Ammon's horn (tissue), 1 donor: ENCODE data around the gene RPS6KC1.
"Not testable (repeated sequence)": the region's sequence is repeated elsewhere in the genome, so short reads cannot be mapped to it uniquely, and the experiment has no call there.

Experiments
- DNase-seq: peaks from one replicate; pipeline ENCODE4 v3.0.0-alpha.2; 2016; ENCODE audit warnings: low spot score

The RPS6KC1 gene, protein sequence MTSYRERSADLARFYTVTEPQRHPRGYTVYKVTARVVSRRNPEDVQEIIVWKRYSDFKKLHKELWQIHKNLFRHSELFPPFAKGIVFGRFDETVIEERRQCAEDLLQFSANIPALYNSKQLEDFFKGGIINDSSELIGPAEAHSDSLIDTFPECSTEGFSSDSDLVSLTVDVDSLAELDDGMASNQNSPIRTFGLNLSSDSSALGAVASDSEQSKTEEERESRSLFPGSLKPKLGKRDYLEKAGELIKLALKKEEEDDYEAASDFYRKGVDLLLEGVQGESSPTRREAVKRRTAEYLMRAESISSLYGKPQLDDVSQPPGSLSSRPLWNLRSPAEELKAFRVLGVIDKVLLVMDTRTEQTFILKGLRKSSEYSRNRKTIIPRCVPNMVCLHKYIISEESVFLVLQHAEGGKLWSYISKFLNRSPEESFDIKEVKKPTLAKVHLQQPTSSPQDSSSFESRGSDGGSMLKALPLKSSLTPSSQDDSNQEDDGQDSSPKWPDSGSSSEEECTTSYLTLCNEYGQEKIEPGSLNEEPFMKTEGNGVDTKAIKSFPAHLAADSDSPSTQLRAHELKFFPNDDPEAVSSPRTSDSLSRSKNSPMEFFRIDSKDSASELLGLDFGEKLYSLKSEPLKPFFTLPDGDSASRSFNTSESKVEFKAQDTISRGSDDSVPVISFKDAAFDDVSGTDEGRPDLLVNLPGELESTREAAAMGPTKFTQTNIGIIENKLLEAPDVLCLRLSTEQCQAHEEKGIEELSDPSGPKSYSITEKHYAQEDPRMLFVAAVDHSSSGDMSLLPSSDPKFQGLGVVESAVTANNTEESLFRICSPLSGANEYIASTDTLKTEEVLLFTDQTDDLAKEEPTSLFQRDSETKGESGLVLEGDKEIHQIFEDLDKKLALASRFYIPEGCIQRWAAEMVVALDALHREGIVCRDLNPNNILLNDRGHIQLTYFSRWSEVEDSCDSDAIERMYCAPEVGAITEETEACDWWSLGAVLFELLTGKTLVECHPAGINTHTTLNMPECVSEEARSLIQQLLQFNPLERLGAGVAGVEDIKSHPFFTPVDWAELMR

DNA sequence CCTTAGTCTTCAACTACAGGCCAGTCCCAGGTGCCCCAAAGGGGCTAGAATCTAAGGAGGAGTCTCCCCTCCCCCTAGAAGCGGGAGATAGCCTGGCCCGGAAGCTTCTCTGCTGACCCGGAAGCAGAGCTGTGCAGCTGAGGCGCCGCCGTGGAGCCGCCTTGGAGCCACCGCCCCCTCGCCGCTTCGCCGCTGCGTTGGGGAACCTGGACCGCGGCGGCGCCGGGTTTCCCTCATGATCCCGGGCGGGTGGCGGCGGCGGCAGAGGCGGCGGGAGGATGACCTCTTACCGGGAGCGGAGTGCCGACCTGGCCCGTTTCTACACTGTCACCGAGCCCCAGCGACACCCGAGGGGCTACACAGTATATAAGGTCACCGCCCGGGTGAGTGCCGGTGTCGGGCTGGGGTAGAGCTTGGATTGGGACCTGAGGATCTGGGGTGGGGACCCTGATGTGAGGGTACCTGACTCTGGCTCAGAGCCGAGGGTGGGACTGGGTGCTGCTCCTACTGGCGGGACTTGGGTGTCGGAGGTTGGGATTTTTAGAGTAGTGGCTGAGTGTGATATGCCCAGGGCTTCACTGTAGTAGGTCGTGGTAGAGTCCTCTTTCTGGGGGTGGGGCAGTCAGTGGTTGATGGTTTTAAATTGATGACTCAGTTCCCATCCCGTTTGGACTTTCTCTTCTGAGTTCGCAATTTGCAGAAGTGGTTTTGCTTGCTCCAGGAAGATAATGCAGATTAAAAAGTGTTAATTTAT is at the start of gene RPS6KC1:
Gene RPS6KC1, plus strand, starts transcription at position 115 of the 754 bp plus-strand sequence. Its CDS starts 164 bp downstream, at position 279.
- DNase-seq: peak; percentile 87

DNA sequence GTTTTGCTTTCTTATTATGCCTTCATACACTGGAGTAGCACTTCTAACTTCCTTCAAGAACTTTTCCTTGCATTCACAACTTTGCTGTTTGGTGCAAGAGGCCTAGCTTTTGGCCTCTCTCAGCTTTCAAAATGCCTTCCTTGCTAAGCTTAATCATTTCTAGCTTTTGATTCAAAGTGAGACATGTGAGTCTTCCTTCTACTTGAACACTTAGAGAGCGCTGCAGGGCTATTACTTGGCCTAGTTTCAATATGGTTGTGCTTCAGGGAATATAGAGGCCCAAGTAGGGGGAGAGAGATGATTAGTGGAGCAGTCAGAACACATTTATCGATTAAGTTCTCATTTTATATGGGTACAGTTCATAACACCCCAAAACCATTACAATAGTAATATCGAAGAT is 47.8 kb upstream of the RPS6KC1 start:
- DNase-seq: no peak

DNA sequence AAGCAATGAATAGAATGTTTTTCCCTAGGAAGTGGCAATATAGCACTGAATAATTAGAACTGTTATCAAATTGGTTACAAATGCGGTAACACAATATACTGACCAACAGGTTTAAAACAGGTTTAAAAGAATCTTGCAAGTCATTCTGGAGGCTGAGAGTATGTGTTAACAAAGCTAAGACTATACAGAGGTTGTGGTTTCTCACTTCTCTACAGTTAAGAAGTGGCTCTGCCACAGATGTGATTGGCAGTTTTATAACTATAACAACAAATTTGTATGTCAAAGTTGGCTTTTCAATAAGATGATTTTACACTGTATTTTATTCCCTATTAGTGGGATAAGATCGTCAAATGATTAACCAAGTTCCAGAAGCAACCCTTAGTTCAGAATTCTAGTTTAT is 42.5 kb upstream of the RPS6KC1 start:
- DNase-seq: no peak

DNA sequence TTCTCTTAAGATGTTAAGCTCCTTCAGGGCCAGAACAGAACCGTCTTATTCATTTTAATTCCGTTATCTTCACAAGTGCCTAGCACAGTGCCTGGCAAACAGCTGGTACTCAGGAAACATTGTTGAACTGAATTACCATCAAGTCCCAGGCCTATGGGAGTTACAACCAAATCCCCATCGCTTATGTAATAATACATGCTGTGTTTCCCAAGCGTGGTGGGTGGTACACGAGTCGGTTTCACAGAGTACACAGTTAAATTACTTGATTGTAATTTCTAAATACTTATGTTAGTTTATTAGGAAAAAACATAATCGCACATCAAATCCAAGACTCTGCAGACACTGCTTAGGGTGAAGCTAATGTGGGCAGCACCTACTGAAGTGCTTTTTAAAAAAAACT is 36.4 kb upstream of the RPS6KC1 start:
- DNase-seq: peak; percentile 31

DNA sequence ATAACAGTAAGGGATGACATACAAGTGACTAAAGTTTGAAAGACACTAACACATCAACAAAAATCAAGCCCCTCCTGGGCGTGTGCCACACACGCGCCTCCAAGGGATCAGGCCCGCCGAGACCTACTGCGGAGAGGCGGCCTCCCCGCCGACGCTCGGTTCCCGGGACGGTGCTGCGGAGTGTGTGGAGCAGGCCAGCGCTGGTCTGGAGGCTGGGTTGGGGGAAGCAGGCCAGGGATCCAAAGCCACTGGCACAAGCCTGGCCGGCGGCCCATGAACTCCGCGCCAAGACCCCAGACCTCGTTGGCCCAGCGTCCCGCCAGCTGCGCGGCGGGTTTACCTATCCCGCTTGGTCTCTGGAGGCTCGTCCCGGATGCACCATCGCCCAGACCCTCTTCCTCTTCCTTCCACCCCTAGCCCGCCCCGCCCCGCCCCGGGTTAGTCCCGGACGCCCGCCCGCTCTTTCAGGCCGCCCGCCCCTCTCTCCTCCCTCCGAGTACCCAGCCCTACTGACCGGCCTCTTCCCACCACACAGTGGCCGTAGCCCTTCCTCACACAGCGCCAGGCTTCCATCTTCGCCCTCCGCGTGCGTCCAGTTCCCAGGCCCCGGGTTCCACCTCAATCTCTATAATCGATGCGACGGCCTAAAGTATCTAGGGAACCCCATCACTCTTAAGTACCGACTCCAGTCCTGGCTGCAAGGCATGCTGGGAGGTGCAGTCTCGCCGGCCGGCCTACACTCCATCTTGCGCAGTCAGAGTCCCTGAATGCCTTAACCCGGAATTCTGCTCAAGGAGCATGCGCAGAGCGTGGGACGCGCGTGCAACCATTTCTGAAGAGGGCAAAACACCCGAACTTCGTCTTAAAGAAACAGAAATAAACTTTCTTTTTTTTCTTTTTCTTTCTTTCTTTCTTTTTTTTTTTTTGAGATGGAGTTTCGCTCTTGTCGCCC is 35.7 kb upstream of the RPS6KC1 start, which contains the start of gene ANGEL2:
Gene ANGEL2, minus strand, starts transcription at position 769 of the 952 bp plus-strand sequence. Its CDS starts 196 bp downstream, at position 573.
- DNase-seq: peak; percentile 99

DNA sequence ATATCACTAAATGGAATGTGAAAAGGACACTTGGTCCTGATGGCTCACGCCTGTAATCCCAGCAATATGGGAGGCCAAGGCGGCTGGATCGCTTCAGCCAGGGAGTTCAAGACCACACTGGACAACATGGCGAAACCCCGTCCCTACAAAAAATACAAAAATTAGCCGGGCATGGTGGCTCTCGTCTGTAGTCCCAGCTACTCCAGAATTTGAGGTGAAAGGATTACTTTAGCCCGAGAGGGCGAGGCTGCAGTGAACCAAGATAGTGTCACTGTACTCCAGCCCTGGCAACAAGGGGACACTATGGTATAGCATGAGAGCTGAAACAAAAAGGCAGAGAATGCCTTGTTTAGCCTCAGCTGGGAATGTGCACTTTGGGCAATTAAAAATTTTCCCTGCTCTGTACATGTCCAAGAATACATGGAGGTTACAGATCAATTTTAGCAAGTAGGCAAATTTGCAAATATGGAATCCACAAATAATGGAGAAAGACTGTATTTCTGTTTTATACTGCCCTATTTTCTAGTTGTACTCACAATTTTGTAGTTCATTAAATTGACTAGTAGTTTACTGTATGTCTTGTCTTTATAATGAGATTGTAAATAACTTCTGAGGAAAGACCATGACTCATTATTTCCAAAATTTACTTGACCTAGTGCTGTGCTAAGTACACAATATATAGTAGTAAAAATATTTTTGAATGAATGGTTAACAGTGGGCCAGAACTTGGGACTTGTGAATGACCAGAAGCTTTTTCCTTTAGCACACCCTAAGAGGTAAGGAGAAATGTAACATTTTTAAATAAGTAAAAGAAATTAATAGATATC is 33.4 kb upstream of the RPS6KC1 start:
- no peak for DNase-seq

DNA sequence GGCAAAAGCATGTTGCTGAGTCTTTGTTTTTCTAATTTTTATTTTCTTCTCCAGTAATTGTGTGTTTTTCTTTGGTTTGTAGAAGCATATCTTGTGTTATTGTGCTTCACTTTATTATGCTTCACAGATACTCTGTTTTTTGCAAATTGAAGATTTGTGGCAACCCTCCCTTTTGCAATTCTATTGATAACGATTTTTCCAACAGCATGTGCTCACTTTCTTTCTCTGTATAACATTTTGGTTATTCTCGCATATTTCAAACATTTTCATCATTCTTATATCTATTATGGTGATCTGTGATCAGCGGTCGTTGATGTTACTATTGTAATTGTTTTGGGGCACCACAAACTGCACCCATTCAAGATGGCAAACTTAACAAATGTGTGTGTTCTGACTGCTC is 31.6 kb upstream of the RPS6KC1 start:
- DNase-seq: no peak

DNA sequence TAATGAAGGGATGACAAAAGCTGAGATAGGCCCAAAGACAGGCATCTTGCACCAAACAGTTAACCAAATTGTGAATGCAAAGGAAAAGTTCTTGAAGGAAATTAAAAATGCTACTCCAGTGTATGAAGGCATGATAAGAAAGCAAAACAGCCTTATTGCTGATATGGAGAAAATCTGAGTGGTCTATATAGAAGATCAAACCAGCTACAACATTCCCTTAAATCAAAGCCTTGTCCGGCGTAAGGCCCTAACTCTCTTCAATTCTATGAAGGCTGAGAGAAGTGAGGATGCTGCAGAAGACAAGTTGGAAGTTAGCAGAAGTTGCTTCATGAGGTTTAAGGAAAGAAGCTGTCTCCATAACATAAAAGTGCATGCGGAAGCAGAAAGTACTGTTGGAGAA is 31.0 kb upstream of the RPS6KC1 start:
- no peak for DNase-seq

DNA sequence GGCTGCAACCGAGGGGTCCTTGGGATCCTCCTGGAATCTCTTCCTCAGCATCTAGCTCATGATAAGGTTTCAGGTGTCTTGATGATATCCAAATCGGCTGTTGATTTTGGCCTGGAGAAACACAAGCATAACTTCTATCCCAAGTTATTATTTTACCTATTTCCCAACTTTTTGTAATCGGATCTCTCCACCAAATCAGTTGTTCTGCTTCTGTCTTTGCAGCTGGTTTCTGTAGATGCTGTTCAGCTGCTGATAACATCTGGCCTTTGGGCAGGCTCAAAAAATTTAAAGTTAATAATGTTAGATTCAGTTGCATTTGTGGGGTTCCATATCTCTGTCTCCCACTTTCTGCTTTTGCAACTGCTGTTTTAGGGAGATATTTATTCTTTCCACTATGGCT is 24.0 kb upstream of the RPS6KC1 start:
- DNase-seq: not testable (repeated sequence)

DNA sequence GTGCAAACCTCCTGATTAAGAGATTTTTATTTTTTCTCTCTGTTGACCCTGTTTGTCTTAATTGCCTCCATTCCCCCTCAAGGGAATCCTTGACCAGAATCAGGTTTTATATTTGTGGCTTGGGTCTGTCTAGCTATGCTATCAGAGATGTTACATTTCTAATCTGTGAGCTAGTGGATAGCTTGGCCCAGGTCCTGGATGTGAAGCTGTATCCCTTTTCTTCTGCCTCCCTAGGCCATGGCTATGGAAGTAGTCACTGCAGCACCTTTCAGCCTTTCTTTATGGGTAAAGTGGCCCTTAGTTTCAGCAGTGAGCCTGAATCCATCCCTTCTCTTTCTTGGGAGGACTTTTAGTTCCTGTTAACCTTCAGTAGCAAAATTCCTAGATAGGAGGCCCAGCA is 18.4 kb upstream of the RPS6KC1 start:
- DNase-seq: no peak

DNA sequence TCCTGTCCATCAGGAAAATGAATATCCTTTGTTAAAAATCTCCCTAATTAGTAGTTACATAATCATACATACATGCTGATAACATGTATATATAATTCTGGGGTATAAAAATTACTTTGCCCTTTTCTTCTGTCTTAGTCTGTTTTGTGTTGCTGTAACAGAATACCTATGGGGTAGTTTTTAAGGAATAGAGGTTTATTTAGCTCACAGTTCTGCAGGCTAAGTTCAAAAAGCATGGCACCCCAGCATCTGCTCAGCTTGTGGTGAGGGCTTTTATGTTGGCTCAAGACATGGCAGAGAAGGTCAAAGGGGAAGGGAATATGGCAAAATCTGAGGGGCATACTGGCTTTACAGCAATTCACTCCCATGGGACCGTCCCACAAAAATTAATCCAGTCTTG is 16.3 kb upstream of the RPS6KC1 start:
- DNase-seq: no peak

DNA sequence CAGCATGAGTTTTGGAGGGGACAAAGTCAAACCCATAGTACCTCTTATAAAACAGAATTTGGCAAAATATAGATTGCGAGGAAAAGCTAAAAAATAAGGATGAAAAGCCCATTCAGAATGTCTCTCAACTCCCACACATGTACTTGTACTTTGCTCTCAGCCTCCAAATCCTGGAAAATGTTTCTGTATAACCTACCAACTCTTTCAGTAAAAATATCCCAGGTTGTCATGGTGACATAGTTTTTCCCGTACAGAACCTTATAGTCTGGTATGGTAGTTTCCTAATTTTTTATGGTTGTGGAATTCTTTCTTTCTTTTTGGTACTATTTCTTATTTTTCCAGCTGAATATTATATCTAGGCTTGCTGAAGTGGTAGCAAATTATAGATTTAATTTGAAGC is 15.5 kb upstream of the RPS6KC1 start:
- DNase-seq: peak; percentile 56

DNA sequence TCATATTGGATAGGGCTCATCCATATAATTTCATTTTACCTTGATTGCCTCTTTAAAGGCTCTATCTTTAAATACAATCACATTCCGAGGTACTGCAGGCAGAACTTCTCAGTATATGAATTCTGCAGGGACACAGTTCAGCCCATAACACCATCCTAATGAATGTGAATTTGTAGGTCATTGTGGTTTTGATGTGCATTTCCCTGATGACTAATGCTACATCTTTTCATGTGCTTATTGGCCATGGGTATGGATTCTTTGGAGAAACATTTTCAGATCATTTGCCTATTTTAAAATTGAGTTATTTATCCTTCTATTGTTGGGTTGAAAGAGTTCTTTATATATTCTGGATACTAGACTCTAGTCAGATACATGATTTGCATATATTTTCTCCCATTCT is 9.6 kb upstream of the RPS6KC1 start:
- no peak for DNase-seq

DNA sequence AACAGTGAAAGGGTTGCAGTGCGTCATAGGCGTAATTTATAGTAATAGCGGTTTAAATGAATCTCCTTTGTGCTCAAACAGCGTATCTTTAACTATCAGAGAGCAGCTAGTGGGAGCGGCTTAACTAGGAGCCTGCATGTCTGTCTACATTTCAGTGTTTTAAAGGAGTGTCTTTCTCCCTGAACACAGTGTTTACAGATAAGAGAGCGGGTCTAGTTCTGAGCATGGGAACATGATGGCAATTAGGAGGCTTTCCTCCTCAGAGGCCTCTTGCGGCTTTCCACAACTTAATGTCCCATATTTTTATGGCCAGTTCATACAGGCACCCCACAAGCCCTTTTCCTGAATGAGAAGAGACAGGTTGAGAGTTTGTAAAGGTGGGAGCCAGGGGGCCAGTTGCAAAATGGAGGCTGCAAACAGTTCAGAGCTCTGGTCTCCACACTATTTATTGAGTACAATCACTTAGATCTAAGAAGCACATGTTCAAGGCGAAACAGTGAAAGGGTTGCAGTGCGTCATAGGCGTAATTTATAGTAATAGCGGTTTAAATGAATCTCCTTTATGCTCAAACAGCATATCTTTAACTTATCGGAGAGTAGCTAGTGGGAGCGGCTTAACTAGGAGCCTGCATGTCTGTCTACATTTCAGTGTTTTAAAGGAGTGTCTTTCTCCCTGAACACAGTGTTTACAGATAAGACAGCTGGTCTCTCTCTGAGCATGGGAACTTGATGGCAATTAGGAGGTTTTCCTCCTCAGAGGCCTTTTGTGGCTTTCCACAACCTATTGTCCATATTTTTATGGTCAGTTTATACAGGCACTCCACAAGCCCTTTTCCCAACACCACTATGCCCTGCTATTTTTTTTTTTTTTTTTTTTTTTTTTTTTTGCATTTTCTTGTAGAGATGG is 5.5 kb upstream of the RPS6KC1 start:
- not testable (repeated sequence) for DNase-seq

DNA sequence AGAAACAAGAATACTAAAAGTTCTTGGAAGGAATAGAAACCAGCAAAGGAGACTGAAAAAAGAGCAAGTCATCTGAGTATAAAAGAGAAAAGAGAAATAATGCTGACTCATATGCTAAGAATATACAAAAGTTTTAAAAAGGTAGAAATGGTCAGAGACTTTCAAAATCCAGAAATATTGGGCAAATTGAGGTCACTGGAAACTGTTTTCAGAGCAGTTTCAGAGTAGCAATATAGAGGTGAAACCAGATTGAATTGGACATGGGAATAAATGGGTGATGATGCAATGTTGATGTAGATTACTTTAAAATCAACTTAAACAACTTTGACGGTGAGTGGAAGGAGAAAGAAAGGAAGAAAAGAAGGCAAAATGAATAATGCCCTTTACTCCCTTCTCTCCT is 1.8 kb upstream of the RPS6KC1 start:
- no peak for DNase-seq

DNA sequence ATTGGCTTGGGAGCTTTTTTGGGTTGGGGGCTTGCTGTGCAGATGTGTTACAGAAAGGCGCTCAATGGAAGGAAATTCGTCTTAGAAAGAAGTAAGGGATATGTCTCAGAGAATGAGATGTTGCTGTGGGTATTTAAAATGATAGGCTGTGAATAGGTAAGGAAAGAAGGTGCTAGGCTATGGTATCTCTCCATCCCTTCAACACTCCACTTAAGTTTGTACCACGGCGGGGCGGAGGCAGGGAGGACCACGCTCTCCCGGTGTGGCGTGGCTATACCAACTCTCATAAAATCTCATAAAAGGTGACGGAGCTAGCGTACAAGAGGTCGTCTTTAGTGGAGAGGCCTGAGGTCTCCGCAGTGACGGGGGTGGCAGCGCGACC is 305 bp upstream of the RPS6KC1 start:
- no peak for DNase-seq

DNA sequence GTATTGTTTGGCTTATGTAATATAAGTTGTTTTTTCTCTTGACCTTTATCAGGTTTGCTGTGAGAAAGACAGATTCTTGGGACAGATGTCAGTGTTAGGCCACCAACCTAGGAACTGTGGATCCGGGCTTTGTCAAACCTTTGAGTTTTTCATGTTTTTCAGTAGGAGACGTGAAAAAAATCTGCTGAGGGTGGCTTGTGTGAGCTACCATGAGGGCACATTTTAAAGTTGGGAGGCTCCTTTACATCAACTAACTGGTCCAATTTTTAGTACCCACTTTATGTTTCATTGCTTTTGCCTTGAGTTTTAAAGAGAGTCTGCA is 801 bp downstream of the RPS6KC1 start:
- DNase-seq: no peak

DNA sequence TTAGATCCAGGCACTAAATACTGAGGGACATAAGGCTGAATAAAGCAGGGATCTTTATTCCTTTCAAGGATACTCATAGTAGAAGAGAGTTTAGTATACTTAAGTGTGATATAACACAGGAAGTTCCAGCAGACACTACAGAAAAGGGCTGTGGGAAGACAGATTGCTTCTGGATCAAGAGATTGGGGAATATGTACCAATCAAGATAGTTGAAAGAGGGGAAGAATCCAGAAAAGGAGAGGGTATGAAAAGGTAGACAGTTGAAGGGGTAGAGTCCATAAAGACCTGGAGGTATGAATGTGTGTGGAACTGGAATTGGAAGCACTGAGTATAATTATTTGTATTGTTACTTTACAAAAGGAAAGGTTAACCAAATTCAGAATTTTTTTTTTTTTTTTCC is 2.4 kb downstream of the RPS6KC1 start:
- DNase-seq: no peak

DNA sequence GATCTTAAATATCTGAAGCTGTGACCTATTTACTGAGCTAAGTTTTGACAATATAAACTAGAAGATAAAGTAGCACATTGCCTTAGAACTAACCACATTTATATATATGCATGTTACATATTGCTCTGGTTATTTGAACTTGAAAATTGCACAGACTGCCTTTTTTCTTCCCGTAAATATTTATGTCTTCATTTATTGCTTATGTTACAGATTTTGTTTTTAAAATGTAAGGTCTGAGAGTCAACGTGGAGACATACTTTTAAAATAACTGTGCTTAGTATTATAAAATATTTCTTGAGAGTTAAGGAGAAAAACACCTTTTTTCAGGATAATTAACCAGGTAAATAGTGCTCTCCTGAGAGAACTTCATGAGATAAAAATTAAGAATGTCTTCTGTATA is 3.1 kb downstream of the RPS6KC1 start:
- DNase-seq: no peak
